Measurements from ENCODE around the gene ECSIT.

GRCh38 chr19:11456659-11457058, 72.3 kb downstream of the ECSIT start:
- no peak for TF ChIP-seq EZH2 (IDR thresholded peaks at IDR 0.05; ENCODE audit: low read length)
- TF ChIP-seq CTCF (optimal IDR thresholded peaks at IDR 0.05 in 1 of 3, IDR thresholded peaks at IDR 0.05 in 1 of 3, conservative IDR thresholded peaks at IDR 0.05 in 1 of 3; ENCODE audit: extremely low read depth in 1 of 3, insufficient read depth in 2 of 3, low read length in 3 of 3) = no peak

Measured in keratinocyte (primary cell).